AG04450 (cell line): Measurements from ENCODE around the gene MED19. TPM values are rescaled to one million over a fixed set of nuclear protein-coding genes. Genes with fewer than 3 reads are reported as not detected.

Source experiments
- CTCF ChIA-PET: fragments of 300-600, 350-600 bp; formaldehyde crosslinking; extraction: SDS; loops from one replicate; lab custom pipeline; 2022; ENCODE audit warnings: antibody characterized with exemption, inconsistent platforms; lab: Charles Lee
- POLR2A ChIA-PET: fragments of 350-600 bp; formaldehyde crosslinking; extraction: SDS; loops from one replicate; lab custom pipeline; 2021; ENCODE audit warnings: antibody characterized with exemption, inconsistent platforms; lab: Yijun Ruan, JAX
- DNase-seq: peaks from one replicate; pipeline ENCODE4 v3.0.0-alpha.2; 2011; ENCODE audit warnings: low read depth, low spot score
- H3K27ac ChIP-seq: one replicate; pipeline ENCODE4 v1.5.1; 2012; ENCODE audit warnings: low read depth, low read length, control low read depth
- H3K27me3 ChIP-seq: one replicate; pipeline ENCODE4 v1.6.0; 2012; ENCODE audit warnings: low read length; ENCODE audit not compliant: control insufficient read depth, insufficient read depth
- H3K4me3 ChIP-seq: 2 replicates; pipeline ENCODE4 v1.5.1; 2011; ENCODE audit warnings: mild to moderate bottlenecking, low read depth, low read length, control low read depth
- H3K9me3 ChIP-seq: 2 replicates; pipeline ENCODE4 v1.5.1; 2012; ENCODE audit warnings: low read length; ENCODE audit not compliant: control insufficient read depth, insufficient read depth
- CTCF ChIP-seq: IDR thresholded peaks from 2 replicates; pipeline ENCODE4 v1.5.1; 2011; ENCODE audit warnings: low read depth, low read length, control low read depth, inconsistent platforms
- polyA plus RNA-seq: library from polyadenylated mRNA; depleted of rRNA; stranded (reverse); fragments of >200 nt; gene quantifications from 2 replicates; pipeline ENCODE4 v1.2.3, GENCODE V29; 2011

The MED19 gene
- polyA plus RNA-seq, 1 experiment: 28.8 TPM

GRCh38 chr11:57741132-57742086, 29.4 kb upstream of the MED19 start, which contains the start of gene SELENOH:
Gene SELENOH (plus strand): TSS chr11:57741491. CDS start chr11:57741596, 105 bp downstream.
- TF ChIP-seq CTCF: no peak
- H3K27me3 ChIP-seq: no peaks in the 10 kb centered on the region
- ChIA-PET CTCF (interaction anchor here (0.7 to 2.9 kb wide), 6 partner anchors 10 to 783 kb away, joined by 3 to 10 read pairs (median 4); partner anchors contain the start of genes BTBD18 and CTNND1), POLR2A (interaction anchor here (0.6 to 2.1 kb wide), 13 partner anchors 11 to 74 kb away, joined by 3 to 15 read pairs (median 4); partner anchors contain the start of genes BTBD18, CTNND1, MED19 and TMX2)
- no peaks in the 10 kb centered on the region for H3K9me3 ChIP-seq
- H3K4me3 ChIP-seq: peak within 1 kb of the TSS; percentile 96
- DNase-seq: peak; percentile 94
- H3K27ac ChIP-seq: peak within 1 kb of the TSS; percentile 89

- H3K4me3 ChIP-seq: no peak overlapping the region
- no peak for DNase-seq
- CTCF ChIA-PET: interaction anchor here (0.6 to 2.8 kb wide), 2 partner anchors 65 to 204 kb away, joined by 3 to 7 read pairs; no protein-coding TSS in a partner anchor
- POLR2A ChIA-PET: interaction anchor here (1.0 kb wide), 1 partner anchor 24 kb away, joined by 5 read pairs; the partner anchor contains the start of genes MED19 and TMX2
- H3K27ac ChIP-seq: no peak overlapping the region
- no peaks in the 10 kb centered on the region for H3K27me3 ChIP-seq
- H3K9me3 ChIP-seq: no peaks in the 10 kb centered on the region
- TF ChIP-seq CTCF: no peak
Observed at GRCh38 chr11:57735619-57736298, 23.7 kb upstream of the MED19 start.

GRCh38 chr11:57732661-57733060, 20.6 kb upstream of the MED19 start:
- no peak overlapping the region for H3K4me3 ChIP-seq
- no peak overlapping the region for H3K27ac ChIP-seq
- POLR2A ChIA-PET: no interaction called here
- no peaks in the 10 kb centered on the region for H3K27me3 ChIP-seq
- CTCF ChIA-PET: interaction anchor here (1.5 kb wide), 1 partner anchor 791 kb away, joined by 3 read pairs; no protein-coding TSS in a partner anchor
- TF ChIP-seq CTCF: no peak
- no peak for DNase-seq
- H3K9me3 ChIP-seq: no peaks in the 10 kb centered on the region

- POLR2A ChIA-PET: no interaction called here
- DNase-seq: no peak
- no peak for TF ChIP-seq CTCF
- H3K9me3 ChIP-seq: no peaks in the 10 kb centered on the region
- H3K27ac ChIP-seq: no peak overlapping the region
- CTCF ChIA-PET: interaction anchor here (0.6 kb wide), 1 partner anchor 789 kb away, joined by 3 read pairs; no protein-coding TSS in a partner anchor
- H3K4me3 ChIP-seq: no peak overlapping the region
- no peaks in the 10 kb centered on the region for H3K27me3 ChIP-seq
Observed at GRCh38 chr11:57729479-57729878, 17.5 kb upstream of the MED19 start.
